Dedifferentiated amniotic fluid mesenchymal stem cell (primary cell): ENCODE results near the gene LZIC.

Experiments used
- DNase-seq: peaks from one replicate; pipeline ENCODE4 v3.0.0-alpha.2; 2016; ENCODE audit errors: extremely low spot score

LZIC gene

DNA sequence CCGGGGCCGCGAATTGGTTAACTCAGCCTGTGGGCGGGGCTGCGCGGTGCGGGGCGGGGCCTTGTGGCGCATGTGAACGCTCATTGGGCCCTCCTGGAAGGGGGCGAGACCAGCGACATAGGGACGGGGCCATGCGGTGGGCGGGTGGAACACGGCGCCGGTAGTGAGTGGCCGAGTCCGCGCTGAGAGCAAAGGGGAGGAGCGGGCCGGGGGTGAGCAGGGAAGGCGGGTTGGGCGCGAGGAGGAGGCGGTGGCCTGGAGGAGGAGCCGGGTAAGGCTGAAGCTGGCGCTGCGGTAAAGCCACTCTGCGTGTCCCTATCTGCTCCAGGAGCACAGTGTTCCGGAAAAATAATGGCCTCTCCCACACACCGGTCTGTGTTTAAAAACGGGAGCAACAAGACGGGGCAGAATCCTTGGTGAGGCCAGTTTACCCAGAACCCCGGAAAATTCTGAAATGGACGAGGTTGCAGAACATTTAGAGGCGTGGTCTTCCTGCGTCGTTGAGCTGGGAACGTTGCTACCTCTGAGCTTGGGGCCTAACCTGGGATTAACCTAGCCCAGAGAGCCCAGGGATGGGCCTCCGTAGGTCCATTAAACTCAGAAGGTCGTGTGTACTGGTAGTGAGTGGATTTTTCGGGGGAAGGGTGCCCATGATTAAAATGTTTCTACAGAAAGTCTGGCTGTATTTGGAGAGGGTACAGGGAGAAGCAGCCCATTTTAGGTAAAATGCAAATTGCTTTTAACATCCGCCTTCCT, 32.6 kb downstream of the LZIC start:
- DNase-seq = peak; percentile 98

- no peak for DNase-seq
These were observed 33.1 kb downstream of the LZIC start, which contains the start of gene CTNNBIP1 for GRCh38 chr1:9910076-9910422. TSS of gene CTNNBIP1 (minus strand) at chr1:9910269. CDS start at chr1:9872064, 38,205 bp downstream.

DNA sequence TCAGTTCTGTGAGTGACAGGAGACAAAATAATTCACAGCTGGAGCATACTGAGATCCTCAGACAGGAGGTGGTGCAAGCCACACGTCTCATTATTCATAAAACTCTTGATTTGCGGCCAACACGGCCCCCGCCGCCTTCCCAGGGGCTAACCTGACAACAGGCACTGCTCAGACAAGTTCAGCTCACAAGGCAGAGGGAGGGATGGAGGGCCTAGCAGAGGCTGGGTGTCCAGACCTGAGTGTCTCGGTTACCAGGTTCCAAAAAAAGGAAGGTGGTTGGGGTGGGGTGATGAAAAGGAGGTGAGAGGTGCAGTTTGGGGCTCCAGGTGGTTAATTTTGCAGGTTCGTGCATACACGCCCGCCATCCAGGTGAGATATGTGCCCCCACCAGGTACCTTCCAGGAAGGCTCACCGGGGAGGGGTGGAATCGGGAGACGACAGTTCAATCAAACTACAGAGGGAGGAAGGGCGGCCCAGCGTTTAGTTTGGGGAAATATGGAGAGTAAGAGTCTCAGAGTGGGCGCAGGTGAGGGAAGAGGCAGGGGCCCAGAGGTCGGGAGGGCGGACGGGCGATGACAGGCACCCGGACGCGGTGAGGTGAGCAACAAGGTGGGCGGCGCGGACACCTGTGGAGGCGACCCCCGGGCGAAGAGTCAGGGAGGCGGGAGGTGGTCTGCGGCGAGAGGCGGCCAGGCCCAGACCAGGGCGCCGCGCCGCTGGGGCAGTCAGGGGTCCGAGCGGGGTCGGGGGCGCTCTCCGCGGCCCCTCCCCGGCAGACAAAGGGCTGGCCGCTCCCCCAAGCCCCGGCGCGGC, 33.8 kb downstream of the LZIC start:
- no peak for DNase-seq

GRCh38 chr1:9908871-9909233, 34.3 kb downstream of the LZIC start:
- DNase-seq = no peak

- no peak for DNase-seq
These were observed 35.8 kb downstream of the LZIC start for GRCh38 chr1:9907441-9907840.

DNA sequence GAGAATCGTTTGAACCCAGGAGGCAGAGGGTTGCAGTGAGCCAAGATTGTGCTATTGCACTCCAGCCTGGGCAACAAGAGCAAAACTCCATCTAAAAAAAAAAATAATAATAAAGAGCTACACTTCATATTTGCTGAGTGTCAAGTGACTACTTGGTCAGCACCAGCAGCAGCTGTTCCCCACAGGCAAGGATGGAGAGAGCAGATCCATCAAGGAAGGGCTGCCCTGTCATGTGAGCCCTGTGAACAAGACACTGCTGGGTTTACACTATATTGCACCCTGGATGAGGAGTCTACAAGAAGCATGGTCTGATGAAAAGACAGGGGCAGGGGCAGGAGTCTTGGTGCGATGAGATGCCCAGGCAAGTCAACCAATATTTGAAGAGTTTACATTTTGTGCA, 36.7 kb downstream of the LZIC start:
- no peak for DNase-seq

DNA sequence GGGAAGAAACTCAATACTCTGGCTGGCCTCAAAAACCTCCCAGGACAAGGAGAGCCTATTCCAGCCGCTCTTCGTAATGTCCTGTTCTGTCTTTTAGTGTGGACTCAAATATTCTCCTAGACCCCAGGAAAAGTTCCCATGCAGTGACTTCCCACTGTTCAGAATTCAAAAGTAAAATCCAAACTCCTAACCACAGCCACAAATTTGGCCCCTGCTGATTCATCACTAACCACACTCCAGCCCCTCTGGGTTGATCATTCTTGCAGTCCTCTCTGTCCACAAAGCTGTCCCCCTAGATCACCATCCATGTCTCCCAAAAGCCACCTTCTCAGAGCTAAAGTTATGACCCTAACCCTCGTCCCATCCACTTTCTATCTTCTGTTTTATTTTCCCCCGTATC, 38.2 kb downstream of the LZIC start:
- DNase-seq = no peak

- DNase-seq = no peak
These were observed 38.6 kb downstream of the LZIC start for GRCh38 chr1:9904596-9904995.

GRCh38 chr1:9903801-9904527, 39.2 kb downstream of the LZIC start:
- no peak for DNase-seq

DNA sequence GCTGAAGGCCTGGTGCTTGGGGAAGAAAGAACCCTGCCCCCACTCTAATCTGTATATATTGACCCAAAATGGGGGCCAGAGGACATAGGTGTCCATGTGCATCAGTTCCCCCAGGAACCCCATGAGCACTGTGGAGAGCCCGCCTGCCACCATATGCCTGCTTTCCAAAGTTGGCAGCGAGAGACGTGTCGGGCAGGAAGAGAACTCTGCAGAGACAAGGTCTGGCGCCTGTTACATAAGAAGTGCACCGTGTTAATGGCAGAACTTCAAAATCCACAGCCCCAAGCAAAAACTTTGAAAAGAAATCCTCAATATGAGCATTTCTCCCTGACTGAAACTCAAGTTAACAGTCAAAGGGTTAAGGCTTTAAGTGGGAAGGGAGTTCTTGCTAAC, 41.1 kb downstream of the LZIC start:
- DNase-seq = no peak

GRCh38 chr1:9901148-9902059, 41.8 kb downstream of the LZIC start:
- DNase-seq = no peak

GRCh38 chr1:9900142-9901043, 42.8 kb downstream of the LZIC start:
- no peak for DNase-seq

DNA sequence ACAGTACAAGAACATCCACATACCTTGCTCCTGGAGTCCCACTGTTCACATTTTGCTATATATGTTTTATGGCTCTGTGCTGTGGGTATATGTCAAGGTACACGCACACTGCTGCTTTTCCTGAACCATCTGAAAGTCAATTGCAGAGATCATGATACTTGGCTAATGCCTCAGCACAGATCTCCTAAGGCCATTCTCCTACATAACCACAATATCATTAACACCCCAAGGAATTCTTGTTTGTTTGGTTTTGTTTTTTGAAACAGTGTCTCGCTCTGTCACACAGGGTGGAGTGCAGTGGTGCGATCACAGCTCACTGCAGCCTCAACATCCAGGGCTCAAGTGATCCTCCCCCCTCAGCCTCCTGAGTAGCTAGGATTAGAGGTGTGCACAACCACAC, 49.1 kb downstream of the LZIC start:
- peak; percentile 6 for DNase-seq

DNA sequence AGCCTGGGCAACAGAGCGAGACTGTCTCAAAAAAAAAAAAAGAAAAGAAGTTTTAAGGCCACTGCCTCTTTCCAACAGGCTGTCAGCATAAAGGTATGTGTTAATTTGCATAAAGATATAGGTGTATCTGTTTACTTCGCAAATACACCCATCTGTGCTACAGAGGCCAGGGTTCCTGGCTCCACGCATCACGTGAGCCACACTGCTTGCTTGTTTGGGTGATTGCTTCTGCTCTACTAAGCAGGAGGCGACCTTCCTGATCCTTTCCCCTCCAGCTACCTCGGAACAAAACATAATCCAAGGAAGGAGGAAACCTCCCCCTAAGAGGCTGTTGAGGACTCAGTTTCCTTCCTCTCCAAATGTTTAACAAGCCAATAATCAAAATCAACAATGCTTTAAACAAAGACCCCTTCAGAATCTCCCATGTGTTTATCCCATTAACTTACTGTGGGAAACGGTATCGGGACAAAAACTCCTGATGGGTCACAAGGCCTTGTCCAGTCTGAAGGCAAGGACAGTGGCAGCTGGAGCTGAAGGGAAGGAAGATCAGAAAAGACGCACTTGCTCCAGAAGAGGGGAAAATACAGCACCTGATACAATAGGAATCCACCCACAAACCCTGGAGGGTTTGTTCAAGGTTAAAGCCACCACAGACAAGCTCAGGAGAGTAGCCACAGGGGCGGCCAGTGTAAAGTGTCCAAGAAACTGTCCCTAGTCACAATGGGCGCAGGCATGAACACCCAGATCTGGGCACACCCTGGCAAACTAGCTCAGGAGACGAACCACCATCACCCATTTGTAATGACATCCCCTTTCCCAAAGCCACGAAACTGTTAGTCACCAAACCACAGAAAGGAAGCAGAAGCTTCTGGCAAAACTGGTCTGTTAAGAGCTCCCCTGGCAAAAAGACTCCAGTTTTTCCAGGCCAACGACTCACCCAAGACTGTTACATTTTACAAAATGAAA, 50.3 kb downstream of the LZIC start:
- peak; percentile 51 for DNase-seq

DNA sequence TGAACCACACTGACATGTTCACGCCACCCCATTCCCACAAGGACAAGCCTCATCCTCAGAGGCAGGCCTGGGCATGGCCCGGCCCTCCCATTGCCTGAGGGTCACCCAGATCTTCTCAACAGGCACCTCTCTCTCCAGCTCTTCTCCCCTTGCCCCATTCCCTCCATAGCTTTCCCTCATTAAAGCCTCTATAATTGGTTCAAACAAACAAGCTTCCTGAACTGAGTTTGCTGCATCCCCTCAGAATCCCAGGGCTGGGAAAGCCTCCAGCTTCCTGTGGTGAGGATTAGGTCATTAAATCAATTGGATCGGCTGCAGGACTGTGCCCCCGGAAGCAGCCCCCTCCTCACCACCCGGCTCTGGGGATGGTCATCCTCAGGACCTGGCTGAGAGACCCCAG, 52.0 kb downstream of the LZIC start:
- no peak for DNase-seq

DNA sequence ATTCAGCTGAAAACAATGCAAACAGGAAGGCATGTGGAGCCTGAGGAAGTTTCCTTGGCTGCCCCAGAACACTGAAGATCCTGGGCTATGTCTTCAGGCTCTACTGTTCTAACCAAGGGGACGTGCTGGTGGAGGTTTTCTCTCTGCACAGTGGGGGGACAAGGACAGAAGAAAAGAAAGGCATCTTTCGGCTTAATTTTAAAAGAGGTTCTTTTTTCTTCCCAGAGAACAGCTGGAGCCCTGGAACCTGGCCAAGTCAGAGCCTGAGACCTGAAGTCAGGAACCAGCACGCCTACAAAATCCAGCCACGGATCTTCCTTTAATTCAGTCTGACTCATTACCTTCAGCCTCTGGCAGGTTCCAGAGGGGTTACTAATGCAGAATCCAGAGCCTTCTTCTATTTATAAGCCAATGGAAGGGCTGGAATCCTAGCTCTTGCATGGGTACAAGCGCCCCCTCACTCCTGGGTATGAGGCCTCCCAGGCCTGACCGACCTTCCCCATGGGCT, 52.9 kb downstream of the LZIC start:
- DNase-seq = peak; percentile 68

- DNase-seq = no peak
These were observed 53.8 kb downstream of the LZIC start for GRCh38 chr1:9889411-9889810.

GRCh38 chr1:9888886-9889285, 54.3 kb downstream of the LZIC start:
- no peak for DNase-seq

DNA sequence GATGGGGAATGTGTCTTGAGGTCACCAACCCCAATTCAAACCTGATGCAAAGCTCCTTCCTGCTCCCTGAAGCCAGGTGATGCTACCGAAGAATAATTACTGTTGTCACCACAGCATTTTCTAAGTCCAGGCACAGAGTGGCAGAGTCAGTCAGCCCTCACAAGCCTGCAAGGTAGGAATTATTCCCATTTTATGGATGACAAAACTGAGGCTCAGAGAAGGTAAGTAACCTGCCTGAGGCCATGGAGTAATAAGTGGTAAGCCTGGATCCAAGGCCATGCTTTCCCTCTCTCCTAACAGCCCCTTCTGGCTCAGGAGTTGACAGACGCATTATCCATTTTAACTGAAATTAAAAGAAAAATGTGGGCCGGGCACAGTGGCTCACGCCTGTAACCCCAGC, 56.1 kb downstream of the LZIC start:
- DNase-seq = no peak
